Measurements from ENCODE around the gene MBNL3. TPM values are rescaled to one million over a fixed set of nuclear protein-coding genes. Genes with fewer than 3 reads are reported as not detected.

MBNL3 gene
- total and polyA plus RNA-seq, 11 donors, result 0.71 to 21.9 (median 9.3) TPM

- no peak overlapping the region for H3K27ac ChIP-seq
- WGBS, 4 donors, result 88 to 97% (median 93%) methylated on average over 9 of the region's 9 CpGs
- no peaks in the 10 kb centered on the region for H3K9me3 ChIP-seq
- peaks cover 0 to 19% (median 0%) of the 10 kb centered on the region in 12 donors for H3K4me1 ChIP-seq
- TF ChIP-seq CTCF (IDR thresholded peaks at IDR 0.05) (no peak), POLR2A (IDR thresholded peaks at IDR 0.05) (no peak)
- no peaks in the 10 kb centered on the region for H3K36me3 ChIP-seq
- DNase-seq (no peak), ATAC-seq (no peak)
- intact Hi-C loops (cut with DNase I), result no loop called here
- H3K4me3 ChIP-seq, result no peak overlapping the region
- H3K27me3 ChIP-seq, result peaks cover 0 to 4% (median 0%) of the 10 kb centered on the region in 9 donors
Observed at GRCh38 chrX:132390792-132391191, 98.0 kb downstream of the MBNL3 start.

- peaks cover 0 to 10% (median 0%) of the 10 kb centered on the region in 9 donors for H3K27me3 ChIP-seq
- TF ChIP-seq CTCF (IDR thresholded peaks at IDR 0.05) (no peak), POLR2A (IDR thresholded peaks at IDR 0.05) (no peak)
- H3K9me3 ChIP-seq, result no peaks in the 10 kb centered on the region
- H3K4me1 ChIP-seq, result peaks cover 0 to 14% (median 0%) of the 10 kb centered on the region in 12 donors
- no peak overlapping the region for H3K4me3 ChIP-seq
- peak overlapping the region in 1 of 12 donors; percentile 4 for H3K27ac ChIP-seq
- WGBS, 4 donors, result 71 to 80% (median 73%) methylated on average over 2 of the region's 2 CpGs
- peak in 1 of 4 donors; percentile 47 for ATAC-seq
- intact Hi-C loops (cut with DNase I), result no loop called here
- H3K36me3 ChIP-seq, result no peaks in the 10 kb centered on the region
- DNase-seq, result no peak
Observed at GRCh38 chrX:132389480-132389879, 99.4 kb downstream of the MBNL3 start.

DNA sequence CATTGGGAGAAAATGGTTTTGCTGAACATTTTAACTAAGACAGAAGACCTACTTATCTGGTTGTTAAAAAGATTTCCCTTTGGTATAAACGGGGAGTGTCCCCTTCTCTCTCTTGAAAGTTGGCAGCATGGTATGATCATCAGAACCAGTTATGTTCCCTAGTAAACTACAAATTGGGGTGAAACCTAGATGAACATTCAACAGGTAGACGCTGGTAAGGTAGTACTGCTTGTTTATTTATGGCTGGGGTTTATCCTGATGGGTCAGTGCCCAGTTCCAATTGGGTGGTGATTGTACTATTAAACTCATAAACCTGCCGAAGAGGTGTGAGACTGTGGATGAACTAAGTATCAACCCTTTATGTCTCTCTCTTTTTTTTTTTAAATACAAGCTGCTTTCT lies 100.5 kb downstream of the MBNL3 start:
- no peak for ATAC-seq
- TF ChIP-seq CTCF (IDR thresholded peaks at IDR 0.05) (no peak), POLR2A (IDR thresholded peaks at IDR 0.05) (no peak)
- H3K4me3 ChIP-seq, result no peak overlapping the region
- H3K36me3 ChIP-seq, result no peaks in the 10 kb centered on the region
- DNase-seq, result no peak
- peaks cover 0 to 15% (median 0%) of the 10 kb centered on the region in 9 donors for H3K27me3 ChIP-seq
- 61 to 70% (median 64%) methylated on average over 3 of the region's 3 CpGs for WGBS, 4 donors
- H3K9me3 ChIP-seq, result no peaks in the 10 kb centered on the region
- intact Hi-C loops (cut with DNase I), result no loop called here
- H3K27ac ChIP-seq, result no peak overlapping the region
- H3K4me1 ChIP-seq, result peaks cover 0 to 14% (median 0%) of the 10 kb centered on the region in 12 donors

GRCh38 chrX:132384301-132384700 lies 104.5 kb downstream of the MBNL3 start:
- 60 to 95% (median 79%) methylated on average over 2 of the region's 2 CpGs for WGBS, 4 donors
- ATAC-seq (no peak), DNase-seq (no peak)
- Histone ChIP-seq H3K27ac (no peak overlapping the region), H3K9me3 (no peaks in the 10 kb centered on the region), H3K4me1 (peaks cover 0 to 13% (median 0%) of the 10 kb centered on the region in 12 donors), H3K4me3 (no peak overlapping the region), H3K36me3 (no peaks in the 10 kb centered on the region), H3K27me3 (peaks cover 0 to 26% (median 0%) of the 10 kb centered on the region in 9 donors)
- TF ChIP-seq POLR2A (IDR thresholded peaks at IDR 0.05) (no peak), CTCF (IDR thresholded peaks at IDR 0.05) (no peak)
- intact Hi-C loops (cut with DNase I), result no loop called here

Measured in heart left ventricle (tissue), 16 donors.